H9 (cell line): ENCODE measurements around the gene TBC1D5. TPM values are rescaled to one million over a fixed set of nuclear protein-coding genes. Genes with fewer than 3 reads are reported as not detected.

Experiments used
- DNase-seq: peaks from one replicate; pipeline ENCODE4 v3.0.0-alpha.2; 2017
- H2AFZ ChIP-seq: one replicate; pipeline ENCODE4 v1.6.1; 2013; ENCODE audit warnings: mild to moderate bottlenecking, low read length, control low read depth, moderate library complexity
- H2AK5ac ChIP-seq: 2 replicates; pipeline ENCODE4 v1.6.1; 2013; ENCODE audit warnings: low read length, control low read depth, mixed read lengths; ENCODE audit not compliant: insufficient read length
- H2BK120ac ChIP-seq: one replicate; pipeline ENCODE4 v1.6.1; 2013; ENCODE audit warnings: low read depth, mild to moderate bottlenecking, low read length, control low read depth, inconsistent platforms; ENCODE audit not compliant: poor library complexity, severe bottlenecking
- H2BK12ac ChIP-seq: 2 replicates; pipeline ENCODE4 v1.6.1; 2013; ENCODE audit warnings: low read length, control low read depth, mixed read lengths, low read depth; ENCODE audit not compliant: insufficient read length
- H2BK15ac ChIP-seq: 2 replicates; pipeline ENCODE4 v1.6.1; 2013; ENCODE audit warnings: low read depth, low read length, control low read depth
- H2BK20ac ChIP-seq: one replicate; pipeline ENCODE4 v1.6.1; 2013; ENCODE audit warnings: low read depth, mild to moderate bottlenecking, low read length, control low read depth, inconsistent platforms; ENCODE audit not compliant: poor library complexity, severe bottlenecking
- H2BK5ac ChIP-seq: 2 replicates; pipeline ENCODE4 v1.6.1; 2013; ENCODE audit warnings: low read length, control low read depth, mixed read lengths; ENCODE audit not compliant: insufficient read length
- H3K14ac ChIP-seq: 2 replicates; pipeline ENCODE4 v1.6.1; 2013; ENCODE audit warnings: low read length, control low read depth; ENCODE audit not compliant: insufficient read depth
- H3K18ac ChIP-seq: 2 replicates; pipeline ENCODE4 v1.6.1; 2013; ENCODE audit warnings: low read depth, mild to moderate bottlenecking, mixed read lengths, low read length, control low read depth; ENCODE audit not compliant: insufficient read length
- H3K23ac ChIP-seq: 2 replicates; pipeline ENCODE4 v1.6.1; 2013; ENCODE audit warnings: low read length, control low read depth, mixed read lengths, low read depth; ENCODE audit not compliant: insufficient read length
- H3K23me2 ChIP-seq: 2 replicates; pipeline ENCODE4 v1.6.1; 2013; ENCODE audit warnings: low read depth, mild to moderate bottlenecking, mixed read lengths, low read length, control low read depth; ENCODE audit not compliant: insufficient read length, poor library complexity, severe bottlenecking
- H3K27ac ChIP-seq: 2 replicates; pipeline ENCODE4 v1.5.1; 2013; ENCODE audit warnings: low read length, control low read depth, mixed read lengths, low read depth; ENCODE audit not compliant: insufficient read length
- H3K27me3 ChIP-seq: 2 replicates; pipeline ENCODE4 v1.6.1; 2013; ENCODE audit warnings: low read length, control low read depth, inconsistent platforms; ENCODE audit not compliant: insufficient read depth
- H3K4ac ChIP-seq: 2 replicates; pipeline ENCODE4 v1.6.1; 2013; ENCODE audit warnings: low read depth, mild to moderate bottlenecking, control low read depth, inconsistent platforms, low read length, moderate library complexity
- H3K4me1 ChIP-seq: 2 replicates; pipeline ENCODE4 v1.6.1; 2013; ENCODE audit warnings: low read length, control low read depth, inconsistent platforms; ENCODE audit not compliant: insufficient read depth
- H3K4me2 ChIP-seq: 2 replicates; pipeline ENCODE4 v1.6.1; 2013; ENCODE audit warnings: low read length, control low read depth, mixed read lengths; ENCODE audit not compliant: insufficient read length, insufficient read depth
- H3K56ac ChIP-seq: 2 replicates; pipeline ENCODE4 v1.6.1; 2013; ENCODE audit warnings: low read depth, mild to moderate bottlenecking, mixed read lengths, low read length, control low read depth; ENCODE audit not compliant: insufficient read length
- H3K79me1 ChIP-seq: 2 replicates; pipeline ENCODE4 v1.6.1; 2013; ENCODE audit warnings: low read depth, mild to moderate bottlenecking, moderate library complexity, low read length, control low read depth, inconsistent platforms; ENCODE audit not compliant: insufficient read depth, poor library complexity, severe bottlenecking
- H3K79me2 ChIP-seq: 2 replicates; pipeline ENCODE4 v1.6.1; 2013; ENCODE audit warnings: low read length, control low read depth, inconsistent platforms; ENCODE audit not compliant: insufficient read depth
- H3K9ac ChIP-seq: 2 replicates; pipeline ENCODE4 v1.6.1; 2013; ENCODE audit warnings: low read length, control low read depth, mixed read lengths; ENCODE audit not compliant: insufficient read length; ENCODE audit errors: extremely low read depth
- H3K9me3 ChIP-seq: one replicate; pipeline ENCODE4 v1.6.1; 2013; ENCODE audit warnings: low read depth, low read length, inconsistent platforms; ENCODE audit not compliant: control insufficient read depth
- H3T11ph ChIP-seq: one replicate; pipeline ENCODE4 v1.6.1; 2013; ENCODE audit warnings: mild to moderate bottlenecking, low read length, control low read depth, inconsistent platforms
- H4K20me1 ChIP-seq: one replicate; pipeline ENCODE4 v1.6.1; 2013; ENCODE audit not compliant: control insufficient read depth, insufficient read length, insufficient read depth
- H4K5ac ChIP-seq: 2 replicates; pipeline ENCODE4 v1.6.1; 2013; ENCODE audit warnings: low read depth, mild to moderate bottlenecking, mixed read lengths, low read length, control low read depth; ENCODE audit not compliant: insufficient read length
- H4K8ac ChIP-seq: replicated peaks from 2 replicates; pipeline ENCODE4 v1.6.1; 2013; ENCODE audit warnings: low read length, control low read depth, mixed read lengths, low read depth; ENCODE audit not compliant: insufficient read length
- H4K91ac ChIP-seq: 2 replicates; pipeline ENCODE4 v1.6.1; 2013; ENCODE audit warnings: low read depth, mild to moderate bottlenecking, moderate library complexity, mixed read lengths, low read length, control low read depth; ENCODE audit not compliant: insufficient read length
- H3K27ac Mint-ChIP-seq, 3 experiments: 2 replicates in 2 of 3; 3 replicates in 1 of 3; pipeline ENCODE4 v1.8.0; 2020 to 2021; ENCODE audit warnings: mixed read lengths in 3 of 3, mild to moderate bottlenecking in 1 of 3, moderate library complexity in 1 of 3
- H3K27me3 Mint-ChIP-seq: 2 replicates; pipeline ENCODE4 v1.8.0; 2021; ENCODE audit warnings: low read depth, mild to moderate bottlenecking, moderate library complexity, mixed read lengths
- H3K36me3 Mint-ChIP-seq, 3 experiments: 2 replicates in 2 of 3; 3 replicates in 1 of 3; pipeline ENCODE4 v1.8.0; 2020 to 2021; ENCODE audit warnings: low read depth in 3 of 3, mixed read lengths in 3 of 3; ENCODE audit not compliant: insufficient read depth in 1 of 3
- H3K4me1 Mint-ChIP-seq, 2 experiments: 2 replicates each; pipeline ENCODE4 v1.8.0; 2020; ENCODE audit warnings: mixed read lengths in 2 of 2
- H3K4me3 Mint-ChIP-seq, 2 experiments: 2 replicates in 1 of 2; 3 replicates in 1 of 2; pipeline ENCODE4 v1.8.0; 2020 to 2021; ENCODE audit warnings: mild to moderate bottlenecking in 2 of 2, mixed read lengths in 2 of 2, moderate library complexity in 1 of 2
- H3K9me3 Mint-ChIP-seq, 2 experiments: 2 replicates in 1 of 2; 3 replicates in 1 of 2; pipeline ENCODE4 v1.8.0; 2020; ENCODE audit warnings: mild to moderate bottlenecking in 2 of 2, mixed read lengths in 2 of 2, moderate library complexity in 1 of 2
- CTCF ChIP-seq: fragments of 200-600 bp; sonication (generic); conservative IDR thresholded peaks from 3 replicates; pipeline ENCODE4 v1.8.0; 2021; ENCODE audit warnings: antibody characterized with exemption, mild to moderate bottlenecking
- WGBS: extraction: QIAGEN DNeasy Blood & Tissue Kit; methylation state at CpG from one replicate; pipeline ENCODE4 v1.1.7; 2013; ENCODE audit warnings: missing lambda C conversion rate, low lambda C conversion rate, mixed read lengths; ENCODE audit not compliant: insufficient read length; ENCODE audit errors: extremely low coverage; 5-methylcytosine and 5-hydroxymethylcytosine counted together
- total RNA-seq: library from RNA; stranded (reverse); gene quantifications from 2 replicates; pipeline ENCODE4 v1.2.1, GENCODE V29; 2021

The TBC1D5 gene
- total RNA-seq, 1 experiment from 2014 or later, result 25.0 TPM

GRCh38 chr3:17153209-17153608, 589.2 kb downstream of the TBC1D5 start:
- no peaks in the 10 kb centered on the region for H3K79me2 ChIP-seq
- H4K5ac ChIP-seq, result no peak overlapping the region
- no peak for TF ChIP-seq CTCF
- H3K14ac ChIP-seq, result no peak overlapping the region
- no peaks in the 10 kb centered on the region for H3K9me3 ChIP-seq
- WGBS, result no CpG with 5 or more reads among the region's 4 CpGs
- H3K4ac ChIP-seq, result no peak overlapping the region
- H2BK20ac ChIP-seq, result no peak overlapping the region
- peaks cover 0 to 3% of the 10 kb centered on the region in 2 experiments; a peak in 3 of 5 replicates for H3K9me3 Mint-ChIP-seq
- no peaks in the 10 kb centered on the region for H3K27me3 Mint-ChIP-seq
- H3K4me3 Mint-ChIP-seq, result no peak overlapping the region
- no peak overlapping the region for H3K23ac ChIP-seq
- no peaks in the 10 kb centered on the region for H4K20me1 ChIP-seq
- H3K9ac ChIP-seq, result no peak overlapping the region
- no peaks in the 10 kb centered on the region for H3K27me3 ChIP-seq
- DNase-seq, result no peak
- no peak overlapping the region for H2AK5ac ChIP-seq
- H2BK120ac ChIP-seq, result no peak overlapping the region
- H2BK15ac ChIP-seq, result no peak overlapping the region
- H4K91ac ChIP-seq, result no peak overlapping the region
- H3K4me1 ChIP-seq, result no peaks in the 10 kb centered on the region
- no peak overlapping the region for H3K18ac ChIP-seq
- no peak overlapping the region for H3K56ac ChIP-seq
- H3K23me2 ChIP-seq, result no peaks in the 10 kb centered on the region
- no peak overlapping the region for H3T11ph ChIP-seq
- peaks cover 7 to 18% (median 13%) of the 10 kb centered on the region in 3 experiments; a peak in 6 of 7 replicates for H3K36me3 Mint-ChIP-seq
- H3K27ac Mint-ChIP-seq, result no peak overlapping the region
- no peak overlapping the region for H4K8ac ChIP-seq
- no peak overlapping the region for H3K4me2 ChIP-seq
- no peaks in the 10 kb centered on the region for H3K79me1 ChIP-seq
- no peak overlapping the region for H2AFZ ChIP-seq
- H2BK12ac ChIP-seq, result no peak overlapping the region
- 0 out of 4 replicates have a peak, but pooled peaks cover 2 to 7% of the 10 kb centered on the region in 2 experiments for H3K4me1 Mint-ChIP-seq
- H2BK5ac ChIP-seq, result no peak overlapping the region
- no peak overlapping the region for H3K27ac ChIP-seq
